Endothelial cell (in vitro differentiated cells): ENCODE measurements around the gene TSC1. TPM values are rescaled to one million over a fixed set of nuclear protein-coding genes. Genes with fewer than 3 reads are reported as not detected.

ENCODE experiments used
- DNase-seq: peaks from one replicate; pipeline ENCODE4 v3.0.0; 2021; ENCODE audit warnings: low spot score
- H3K27ac Mint-ChIP-seq: one replicate; pipeline ENCODE4 v1.8.0; 2021; ENCODE audit warnings: mixed read lengths, inconsistent platforms; ENCODE audit not compliant: unreplicated experiment
- H3K27me3 Mint-ChIP-seq: one replicate; pipeline ENCODE4 v1.8.0; 2021; ENCODE audit warnings: mild to moderate bottlenecking, moderate library complexity, mixed read lengths, inconsistent platforms; ENCODE audit not compliant: unreplicated experiment
- H3K36me3 Mint-ChIP-seq: one replicate; pipeline ENCODE4 v1.8.0; 2021; ENCODE audit warnings: mild to moderate bottlenecking, low read depth, mixed read lengths, inconsistent platforms; ENCODE audit not compliant: unreplicated experiment
- H3K4me1 Mint-ChIP-seq: one replicate; pipeline ENCODE4 v1.8.0; 2021; ENCODE audit warnings: mild to moderate bottlenecking, mixed read lengths, inconsistent platforms; ENCODE audit not compliant: unreplicated experiment
- H3K4me3 Mint-ChIP-seq: one replicate; pipeline ENCODE4 v1.8.0; 2021; ENCODE audit warnings: mild to moderate bottlenecking, mixed read lengths, inconsistent platforms; ENCODE audit not compliant: unreplicated experiment
- H3K9me3 Mint-ChIP-seq: one replicate; pipeline ENCODE4 v1.8.0; 2021; ENCODE audit warnings: mixed read lengths, inconsistent platforms; ENCODE audit not compliant: unreplicated experiment
- CTCF ChIP-seq: fragments of 200-600 bp; sonication (generic); IDR thresholded peaks from one replicate; pipeline ENCODE4 v1.5.0; 2021; ENCODE audit warnings: antibody characterized with exemption; ENCODE audit not compliant: unreplicated experiment
- total RNA-seq: library from RNA; stranded (reverse); fragmentation: NEBNext Ultra II Directional; extraction: Animal tissue kit (Norgen Biotek cat#: 25700); gene quantifications from one replicate; pipeline ENCODE4 v1.2.1, GENCODE V29; 2021; ENCODE audit not compliant: unreplicated experiment

Gene TSC1
- total RNA-seq, 1 donor from 2014 or later, result 65.3 TPM

- H3K27me3 Mint-ChIP-seq, result peaks cover 3% of the 10 kb centered on the region
- no peak for DNase-seq
- H3K4me1 Mint-ChIP-seq, result peaks cover 4% of the 10 kb centered on the region
- TF ChIP-seq CTCF, result no peak
- no peak overlapping the region for H3K4me3 Mint-ChIP-seq
- no peaks in the 10 kb centered on the region for H3K9me3 Mint-ChIP-seq
- H3K27ac Mint-ChIP-seq, result no peak overlapping the region
- H3K36me3 Mint-ChIP-seq, result peaks cover 36% of the 10 kb centered on the region
Observed at GRCh38 chr9:132892400-132892799, 52.0 kb downstream of the TSC1 start.

- Mint-ChIP-seq H3K4me3 (no peak overlapping the region), H3K27me3 (peaks cover 8% of the 10 kb centered on the region), H3K9me3 (no peaks in the 10 kb centered on the region), H3K4me1 (peaks cover under 1% of the 10 kb centered on the region), H3K36me3 (peaks cover 7% of the 10 kb centered on the region), H3K27ac (no peak overlapping the region)
- no peak for TF ChIP-seq CTCF
- DNase-seq, result no peak
Observed at GRCh38 chr9:132888151-132888550, 56.3 kb downstream of the TSC1 start.

- H3K4me1 Mint-ChIP-seq, result no peaks in the 10 kb centered on the region
- no peak for TF ChIP-seq CTCF
- peaks cover under 1% of the 10 kb centered on the region for H3K36me3 Mint-ChIP-seq
- H3K4me3 Mint-ChIP-seq, result no peak overlapping the region
- H3K9me3 Mint-ChIP-seq, result no peaks in the 10 kb centered on the region
- H3K27me3 Mint-ChIP-seq, result peaks cover 8% of the 10 kb centered on the region
- DNase-seq, result no peak
- H3K27ac Mint-ChIP-seq, result peak overlapping the region; percentile 52
Observed at GRCh38 chr9:132887181-132888120, 57.0 kb downstream of the TSC1 start.

- TF ChIP-seq CTCF, result no peak
- H3K4me1 Mint-ChIP-seq, result no peaks in the 10 kb centered on the region
Observed at GRCh38 chr9:132886334-132886725, 58.1 kb downstream of the TSC1 start.

GRCh38 chr9:132885720-132886333, 58.6 kb downstream of the TSC1 start:
- DNase-seq, result no peak
- Mint-ChIP-seq H3K36me3 (no peaks in the 10 kb centered on the region), H3K27me3 (peaks cover 8% of the 10 kb centered on the region), H3K4me1 (no peaks in the 10 kb centered on the region), H3K4me3 (no peak overlapping the region), H3K9me3 (no peaks in the 10 kb centered on the region), H3K27ac (no peak overlapping the region)
- no peak for TF ChIP-seq CTCF

More at GRCh38 chr9:132886334-132886725, 58.1 kb downstream of the TSC1 start:
- no peak for DNase-seq
- no peaks in the 10 kb centered on the region for H3K36me3 Mint-ChIP-seq
- no peak overlapping the region for H3K4me3 Mint-ChIP-seq
- no peak overlapping the region for H3K27ac Mint-ChIP-seq
- H3K9me3 Mint-ChIP-seq, result no peaks in the 10 kb centered on the region
- H3K27me3 Mint-ChIP-seq, result peaks cover 8% of the 10 kb centered on the region
